Amniotic epithelial cell (primary cell): Measurements from ENCODE around the gene USP22.
A peak's percentile ranks its signal among the peaks of the same experiment; 100 is the strongest.
"Not testable (repeated sequence)": the region's sequence is repeated elsewhere in the genome, so short reads cannot be mapped to it uniquely, and the experiment has no call there.

Experiments
- DNase-seq: peaks from one replicate; pipeline ENCODE4 v3.0.0-alpha.2; 2010; ENCODE audit warnings: low read depth

Gene USP22

DNA sequence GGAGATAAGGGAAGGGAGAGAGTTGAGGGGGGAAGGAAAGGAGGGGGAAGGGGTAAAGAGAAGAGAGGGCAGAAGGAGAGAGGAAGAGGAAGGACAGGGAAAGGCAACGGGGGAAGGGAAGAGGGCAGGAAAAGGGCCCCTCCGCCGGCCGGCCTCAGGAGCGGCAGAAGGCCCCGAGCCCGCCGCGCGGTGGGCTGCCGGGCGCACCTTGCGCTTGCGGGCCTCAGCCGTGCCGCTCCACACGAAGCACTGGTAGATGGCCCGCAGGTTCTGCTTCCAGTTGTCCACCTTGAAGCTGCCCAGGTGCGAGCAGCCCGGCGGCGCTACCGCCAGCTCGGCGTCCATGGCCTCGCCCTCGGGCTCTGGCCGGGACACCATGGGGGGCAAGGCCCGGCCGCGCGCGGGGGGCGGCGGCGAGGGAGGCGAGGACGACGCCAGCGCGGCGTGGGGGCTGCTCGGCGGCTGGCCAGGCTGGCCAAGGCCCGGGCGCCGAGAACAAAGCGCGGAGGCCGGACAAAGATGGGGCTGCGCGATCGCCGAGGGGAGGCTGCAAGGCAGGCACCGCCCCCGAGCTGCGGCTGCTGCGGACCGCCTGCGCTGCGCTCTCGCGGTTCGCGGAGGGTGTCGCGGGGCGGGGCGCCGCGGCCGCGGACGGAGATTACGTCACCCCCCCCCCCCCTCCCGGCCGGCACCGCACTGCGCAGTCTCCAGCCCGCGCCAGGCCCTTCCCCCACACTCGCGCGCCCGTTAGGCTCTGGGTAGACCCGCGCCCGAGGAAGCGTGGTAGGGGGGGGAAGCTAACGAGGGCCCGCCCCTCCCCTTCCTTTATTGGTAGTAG is at the start of gene USP22:
TSS of gene USP22 (minus strand) at position 554 of the 838 bp plus-strand sequence. CDS start at position 378, 176 bp downstream.
- no peak for DNase-seq

DNA sequence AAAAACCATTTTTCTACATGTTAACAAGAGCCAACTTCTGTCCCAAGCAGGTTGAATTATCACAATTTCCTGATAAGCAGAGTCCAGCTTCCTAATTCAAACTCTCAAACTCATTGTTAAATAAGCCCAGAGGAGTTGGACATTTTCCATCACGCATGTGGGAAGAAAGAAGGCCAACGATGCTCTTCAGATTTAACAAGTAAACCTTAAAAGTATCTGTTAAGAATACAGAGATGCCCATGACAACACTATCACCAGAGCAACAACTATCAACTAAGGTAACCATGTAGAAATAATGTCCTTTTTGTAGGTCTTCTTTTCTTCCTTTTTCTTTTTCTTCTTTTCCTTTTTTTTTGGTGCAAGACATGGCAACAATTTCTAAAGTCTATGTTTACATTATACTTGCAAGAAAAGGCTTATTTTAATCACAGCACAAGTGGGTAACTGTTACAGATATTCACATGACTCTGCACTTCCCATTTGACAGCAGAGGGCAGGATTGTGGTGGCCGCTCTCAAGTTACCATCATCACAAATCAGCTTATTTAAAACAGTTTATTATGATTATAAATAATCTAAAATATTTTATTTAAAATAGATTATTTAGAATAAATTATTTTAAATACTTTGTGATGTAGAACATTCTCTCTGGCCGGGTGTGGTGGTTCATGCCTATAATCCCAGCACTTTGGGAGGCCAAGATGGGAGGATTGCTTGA is 48.2 kb upstream of the USP22 start:
- no peak for DNase-seq

DNA sequence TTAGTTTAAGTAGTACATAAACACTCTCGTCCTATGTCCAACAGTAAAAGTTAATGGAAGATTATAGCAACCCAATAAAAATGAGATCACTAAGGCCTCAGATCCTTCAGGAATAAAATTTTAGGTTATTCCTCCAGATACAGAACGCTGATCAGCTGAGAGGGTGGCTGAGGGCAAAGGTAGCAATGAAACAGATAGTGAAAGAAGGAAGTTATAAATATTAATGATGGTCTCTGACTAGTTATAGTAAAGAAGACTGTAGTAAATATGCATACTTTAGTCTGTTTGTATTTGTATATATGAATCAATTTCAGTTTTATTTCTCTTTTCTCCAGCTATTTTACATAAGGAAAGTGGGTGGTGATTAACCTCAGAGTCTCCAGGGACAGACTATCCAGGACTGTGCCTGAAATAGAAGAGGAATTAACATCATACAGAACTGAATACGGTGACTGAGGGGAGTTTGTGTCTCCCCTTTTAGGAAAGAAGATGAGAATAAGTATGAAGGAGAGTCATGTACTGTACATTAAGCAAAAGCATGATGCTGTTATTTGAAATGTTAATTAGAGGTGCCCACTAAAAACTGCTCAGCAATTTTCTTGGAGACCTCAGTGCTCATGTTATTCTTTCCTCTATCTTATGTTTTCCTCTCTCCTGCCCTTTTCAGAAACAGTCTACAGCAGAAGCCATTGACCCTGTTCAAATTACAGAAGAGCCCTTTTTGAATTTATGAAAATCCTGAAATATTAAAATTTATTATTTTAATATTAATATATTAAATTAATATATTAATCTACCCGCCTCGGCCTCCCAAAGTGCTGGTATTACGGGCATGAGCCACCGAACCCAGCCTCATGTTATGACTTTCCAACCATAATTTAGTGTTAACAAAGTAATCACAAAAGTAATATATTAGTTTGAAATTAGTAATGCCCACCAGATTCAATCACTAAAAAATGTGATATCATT is 47.4 kb upstream of the USP22 start:
- no peak for DNase-seq

DNA sequence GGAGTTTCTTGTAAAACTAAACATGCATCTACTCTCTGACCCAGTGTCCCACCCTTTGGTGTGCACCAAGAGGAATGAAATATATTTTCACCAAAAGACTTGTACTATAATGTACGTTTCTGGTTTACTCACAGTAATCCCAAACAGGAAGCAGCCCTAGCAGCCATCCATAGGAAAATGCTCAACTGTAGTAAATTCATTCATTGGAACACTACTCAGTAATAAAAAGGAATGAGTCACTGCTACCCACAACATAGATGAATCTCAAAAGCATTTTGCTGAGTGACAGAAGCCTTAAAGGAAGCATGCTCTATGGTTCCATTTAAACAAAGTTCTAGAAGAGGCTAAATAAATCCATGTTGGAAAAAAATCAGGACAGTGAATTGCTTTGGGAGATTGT is 46.3 kb upstream of the USP22 start:
- DNase-seq: no peak

DNA sequence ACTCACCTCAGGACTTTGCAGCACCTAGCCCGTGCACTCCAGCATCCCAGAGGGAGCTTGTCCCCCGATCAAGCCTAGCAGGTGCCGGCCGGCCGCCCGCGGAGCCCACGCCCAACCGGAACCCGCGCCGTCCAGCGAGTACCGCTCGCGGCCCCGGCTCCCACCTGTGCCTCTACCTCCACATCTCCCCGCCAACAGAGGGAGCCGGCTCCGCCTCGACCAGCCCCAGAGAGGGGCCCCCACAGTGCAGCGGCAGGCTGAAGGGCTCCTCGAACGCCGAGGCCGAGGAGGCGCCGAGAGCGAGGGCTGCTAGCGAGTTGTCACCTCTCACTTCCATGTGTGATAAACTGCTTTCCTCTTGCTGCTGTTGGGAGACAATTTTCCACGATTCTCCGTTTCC is 42.9 kb upstream of the USP22 start:
- DNase-seq: no peak

DNA sequence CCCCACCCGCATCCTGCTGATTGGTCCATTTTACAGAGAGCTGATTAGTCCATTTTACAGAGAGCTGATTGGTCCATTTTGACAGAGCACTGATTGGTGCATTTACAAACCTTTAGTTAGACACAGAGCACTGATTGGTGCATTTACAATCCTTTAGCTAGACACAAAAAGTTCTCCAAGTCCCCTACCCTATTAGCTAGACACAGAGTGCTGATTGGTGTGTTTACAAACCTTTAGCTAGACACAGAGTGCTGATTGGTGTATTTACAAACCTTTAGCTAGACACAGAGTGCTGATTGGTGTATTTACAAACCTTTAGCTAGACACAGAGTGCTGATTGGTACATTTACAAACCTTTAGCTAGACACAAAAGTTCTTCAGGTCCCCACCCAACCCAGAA is 42.5 kb upstream of the USP22 start:
- DNase-seq: not testable (repeated sequence)

DNA sequence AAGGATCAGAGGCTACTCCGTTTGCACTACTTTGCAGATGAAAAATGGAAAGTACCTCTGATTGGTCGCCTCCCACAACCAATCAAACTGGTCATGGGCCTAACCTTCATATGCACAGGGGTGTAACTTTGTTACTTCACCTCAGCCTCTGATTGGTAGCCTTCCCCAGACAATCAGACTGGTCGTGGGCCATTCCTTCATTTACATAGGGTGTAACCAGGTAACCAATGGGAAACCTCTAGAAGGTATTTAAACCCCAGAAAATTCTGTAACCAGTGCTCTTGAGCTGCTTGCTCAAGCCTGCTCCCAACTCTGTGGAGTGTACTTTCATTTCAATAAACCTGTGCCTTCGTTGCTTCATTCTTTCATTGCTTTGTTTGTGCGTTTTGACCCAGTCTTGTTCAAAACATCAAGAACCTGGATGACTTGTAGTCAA is 39.2 kb upstream of the USP22 start:
- no peak for DNase-seq

DNA sequence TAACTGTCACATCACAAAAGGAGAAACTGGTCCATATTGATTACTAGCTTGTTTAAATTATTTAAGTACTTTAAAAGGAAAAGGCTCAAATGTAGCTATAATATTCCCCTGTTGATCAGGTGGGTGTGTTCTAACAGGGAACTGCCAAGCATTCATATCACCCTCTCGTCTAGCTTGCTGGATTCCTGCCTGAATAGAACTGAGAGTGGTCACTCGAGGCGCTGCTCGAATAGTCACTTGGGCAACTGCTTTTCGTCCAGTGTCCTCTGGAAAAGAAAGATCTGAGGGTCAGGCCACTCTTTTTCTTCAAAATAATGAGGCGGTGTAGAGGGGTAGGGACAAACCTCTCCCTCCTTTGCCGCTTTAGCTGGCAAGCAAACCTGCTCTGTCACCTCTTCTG is 36.4 kb upstream of the USP22 start:
- DNase-seq: no peak

DNA sequence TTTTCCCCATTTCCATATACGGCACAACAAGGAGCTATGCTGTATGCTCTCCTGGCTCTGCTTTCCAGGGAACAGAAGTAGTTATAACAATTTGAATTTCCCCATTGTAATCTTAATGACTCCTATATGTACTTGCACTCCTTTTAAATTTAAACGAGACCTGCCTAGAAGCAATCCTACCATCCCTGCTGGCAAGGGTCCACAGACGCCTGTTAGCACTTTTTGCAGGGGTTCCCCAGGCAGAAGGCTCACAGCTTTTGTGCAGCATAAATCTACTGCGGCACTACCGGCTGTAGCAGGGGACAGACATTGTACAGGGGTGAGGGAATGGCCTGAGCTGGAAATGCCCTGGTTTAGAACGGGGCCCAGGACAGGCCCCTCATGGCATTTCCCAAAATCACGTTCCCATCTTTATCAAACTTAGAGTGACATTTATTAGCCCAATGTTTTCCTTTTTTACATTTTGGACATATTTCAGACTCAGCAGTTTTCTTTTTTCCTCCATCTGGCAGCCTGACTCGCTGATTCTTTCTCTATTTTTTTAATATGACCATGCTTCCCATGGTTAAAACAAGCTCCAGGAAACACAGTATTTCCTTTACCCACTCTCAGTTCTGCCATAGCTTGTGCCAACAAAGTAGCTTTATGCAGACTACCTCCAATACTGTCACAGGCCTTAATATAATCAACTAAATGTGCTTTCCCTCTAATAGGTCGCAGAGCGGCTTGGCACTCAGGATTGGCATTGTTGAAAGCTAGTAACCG is 35.4 kb upstream of the USP22 start:
- DNase-seq: no peak

DNA sequence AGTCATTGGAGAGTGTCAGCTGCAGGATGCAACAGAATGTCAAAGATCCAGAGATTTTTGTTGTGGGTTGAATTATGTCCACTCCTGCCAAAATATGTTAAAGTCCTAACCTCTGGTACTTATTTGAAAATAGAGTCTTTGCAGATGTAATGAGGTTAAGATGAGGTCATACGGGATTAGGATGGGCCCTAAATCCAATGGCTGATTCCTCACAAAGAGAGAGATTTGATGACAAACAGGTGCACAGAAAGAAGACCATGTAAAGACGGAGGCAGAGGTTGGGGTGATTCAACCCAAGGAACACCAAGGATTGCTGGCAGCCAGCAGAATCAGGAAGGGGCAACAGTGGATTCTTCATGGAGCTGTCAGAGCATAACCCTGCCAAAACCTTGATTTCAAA is 34.5 kb upstream of the USP22 start:
- no peak for DNase-seq

DNA sequence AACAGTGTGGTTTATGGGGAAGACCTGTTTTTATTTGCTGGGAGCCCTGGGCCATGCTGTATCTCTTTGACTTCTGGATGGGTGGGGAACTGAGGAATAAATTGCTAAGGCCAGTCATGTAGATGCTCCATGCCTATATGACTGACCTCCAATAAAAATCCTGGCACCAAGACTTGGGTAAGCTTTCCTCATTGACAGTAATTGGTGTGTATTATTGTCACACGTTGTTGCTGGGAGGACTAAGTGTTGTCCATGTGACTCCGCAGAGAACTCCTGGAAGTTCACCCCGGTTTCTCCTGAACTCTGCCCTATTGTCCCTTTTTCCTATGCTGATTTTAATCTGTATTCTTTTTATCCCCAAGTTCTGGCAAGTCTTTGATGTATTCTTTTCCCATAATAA is 33.4 kb upstream of the USP22 start:
- DNase-seq: no peak

DNA sequence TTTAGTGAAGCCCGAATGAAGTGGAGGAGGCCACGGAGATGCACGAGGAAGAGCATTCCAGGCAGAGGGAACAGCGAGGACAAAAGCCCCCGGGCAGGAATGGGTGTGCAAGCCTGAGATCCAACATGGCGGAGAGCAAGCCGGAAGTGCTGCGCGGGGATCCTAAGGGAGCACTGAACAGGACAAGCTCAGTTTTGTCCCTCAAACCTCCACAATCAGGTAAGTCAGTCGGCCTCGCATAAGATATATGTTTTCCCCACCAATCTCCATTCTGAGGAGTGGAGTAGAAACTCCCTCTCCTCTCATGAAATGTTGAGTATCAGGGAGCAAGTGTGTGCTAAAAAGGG is 32.9 kb upstream of the USP22 start:
- DNase-seq: no peak

DNA sequence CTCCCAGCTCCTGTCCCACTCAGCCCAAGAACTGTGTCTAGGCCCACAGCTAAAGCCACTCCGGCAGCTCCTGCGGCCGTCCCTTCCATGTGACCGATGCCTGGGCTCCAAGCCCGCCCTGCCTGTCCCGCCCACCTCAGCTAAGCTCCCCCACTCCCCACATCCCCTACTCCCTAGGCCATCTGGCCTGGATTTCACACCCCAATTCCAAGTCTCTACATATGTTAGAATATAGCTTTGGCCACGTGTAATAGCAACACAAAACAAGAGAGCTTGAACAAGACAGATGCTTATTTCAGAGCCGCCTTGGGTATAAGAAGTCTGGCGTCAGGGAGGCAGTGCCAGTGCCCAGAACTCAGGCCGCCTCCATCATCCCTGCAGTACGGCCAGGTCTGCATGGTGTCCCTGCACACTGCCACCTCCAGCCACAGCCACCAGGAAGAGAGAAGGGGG is 30.0 kb upstream of the USP22 start:
- no peak for DNase-seq

DNA sequence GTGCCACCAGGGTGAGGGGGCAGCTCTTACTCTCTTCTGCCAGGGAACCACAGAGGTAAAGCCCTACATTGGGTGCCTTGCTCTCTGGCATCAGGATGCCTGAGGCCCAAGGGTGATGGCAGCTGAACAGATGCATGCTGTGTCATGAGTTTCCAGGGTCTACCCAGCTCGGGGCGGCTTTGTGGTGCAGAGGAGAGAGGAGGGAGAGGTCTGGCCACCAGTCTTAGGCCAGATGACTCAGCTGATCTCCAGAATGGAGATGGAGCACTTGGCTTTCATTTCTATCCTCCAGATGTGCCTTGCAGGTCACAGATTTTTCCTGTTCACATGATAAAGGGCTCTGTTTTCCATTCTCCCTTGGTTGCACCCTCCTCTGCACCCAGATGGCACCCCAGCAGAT is 23.6 kb upstream of the USP22 start:
- peak; percentile 20 for DNase-seq

DNA sequence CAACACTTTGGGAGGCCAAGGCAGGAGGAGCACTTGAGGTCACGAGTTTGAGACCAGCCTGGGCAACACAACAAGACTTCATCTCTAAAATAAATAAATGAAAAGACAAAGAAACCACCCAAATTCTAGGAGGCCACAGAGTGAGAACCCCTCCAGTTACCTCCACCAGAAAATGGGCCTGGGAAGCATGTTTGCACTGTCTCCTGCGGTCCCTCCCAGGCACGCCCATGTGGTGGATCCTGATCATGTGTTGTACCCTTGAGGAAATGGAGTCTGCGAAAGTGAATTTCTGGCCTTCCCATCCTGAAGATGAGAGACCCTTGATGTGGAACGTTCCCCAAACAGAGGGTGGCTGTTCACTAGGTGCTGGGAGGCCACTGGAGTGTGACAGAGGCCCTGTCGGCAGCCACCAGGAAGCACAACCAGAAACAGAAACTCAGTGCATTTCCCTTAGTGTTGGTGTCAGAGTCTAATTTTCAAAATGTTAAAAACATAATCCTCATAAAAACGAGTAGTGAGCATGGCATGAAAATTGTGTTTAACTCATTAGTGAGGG is 19.2 kb upstream of the USP22 start:
- no peak for DNase-seq

DNA sequence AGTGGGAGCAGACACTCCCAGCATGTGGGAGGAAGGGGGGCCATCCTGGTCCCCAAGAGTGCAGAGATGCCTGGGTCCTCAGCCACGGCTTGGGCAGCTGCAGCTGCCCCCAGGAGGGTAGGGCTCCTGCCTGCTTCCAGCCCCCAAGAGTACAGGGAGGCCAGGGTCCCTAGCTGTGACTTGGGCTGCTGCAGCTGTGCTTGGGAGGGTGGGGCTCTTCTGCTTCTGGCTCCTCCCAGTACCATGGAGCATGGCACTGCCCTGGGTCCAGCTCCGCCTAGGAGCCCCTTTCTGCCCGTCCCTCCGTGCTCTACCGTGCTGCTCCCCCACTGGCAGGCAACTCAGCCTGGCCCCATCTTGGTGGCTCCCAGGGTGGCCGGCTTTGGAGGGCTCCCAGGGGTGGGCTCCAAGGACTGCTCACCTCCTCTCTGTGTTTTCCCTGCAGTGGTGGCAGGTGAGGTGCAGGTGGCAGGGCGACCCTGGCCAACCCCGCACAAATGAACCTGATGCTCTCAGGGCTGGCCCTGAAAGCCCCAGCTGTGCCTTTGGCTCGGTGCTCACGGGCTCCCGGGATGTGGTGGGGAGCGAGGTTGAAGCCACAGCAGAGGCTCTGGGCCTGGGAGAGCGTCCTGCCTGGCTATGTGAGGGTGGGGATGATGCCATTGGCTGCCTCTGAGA is 18.5 kb upstream of the USP22 start:
- DNase-seq: no peak

DNA sequence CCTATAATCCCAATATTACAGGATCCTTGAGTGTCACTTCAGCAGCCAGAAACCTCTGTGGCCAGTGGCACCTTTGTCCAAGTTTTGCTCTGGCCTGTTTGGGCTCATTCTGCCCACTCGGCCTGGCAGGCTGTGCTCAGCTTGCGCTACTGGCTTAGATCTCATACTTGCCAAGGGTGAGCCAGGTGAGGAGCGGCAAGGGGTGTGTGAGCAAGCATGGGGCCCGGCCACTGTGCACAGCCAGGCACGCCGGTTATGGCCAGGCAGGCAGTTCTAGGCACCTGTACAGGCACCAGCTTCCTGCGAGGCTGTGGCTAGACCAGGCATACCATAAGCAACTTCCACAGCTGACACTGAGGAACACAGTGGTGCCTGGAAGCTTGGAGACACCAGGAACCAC is 16.9 kb upstream of the USP22 start:
- no peak for DNase-seq

DNA sequence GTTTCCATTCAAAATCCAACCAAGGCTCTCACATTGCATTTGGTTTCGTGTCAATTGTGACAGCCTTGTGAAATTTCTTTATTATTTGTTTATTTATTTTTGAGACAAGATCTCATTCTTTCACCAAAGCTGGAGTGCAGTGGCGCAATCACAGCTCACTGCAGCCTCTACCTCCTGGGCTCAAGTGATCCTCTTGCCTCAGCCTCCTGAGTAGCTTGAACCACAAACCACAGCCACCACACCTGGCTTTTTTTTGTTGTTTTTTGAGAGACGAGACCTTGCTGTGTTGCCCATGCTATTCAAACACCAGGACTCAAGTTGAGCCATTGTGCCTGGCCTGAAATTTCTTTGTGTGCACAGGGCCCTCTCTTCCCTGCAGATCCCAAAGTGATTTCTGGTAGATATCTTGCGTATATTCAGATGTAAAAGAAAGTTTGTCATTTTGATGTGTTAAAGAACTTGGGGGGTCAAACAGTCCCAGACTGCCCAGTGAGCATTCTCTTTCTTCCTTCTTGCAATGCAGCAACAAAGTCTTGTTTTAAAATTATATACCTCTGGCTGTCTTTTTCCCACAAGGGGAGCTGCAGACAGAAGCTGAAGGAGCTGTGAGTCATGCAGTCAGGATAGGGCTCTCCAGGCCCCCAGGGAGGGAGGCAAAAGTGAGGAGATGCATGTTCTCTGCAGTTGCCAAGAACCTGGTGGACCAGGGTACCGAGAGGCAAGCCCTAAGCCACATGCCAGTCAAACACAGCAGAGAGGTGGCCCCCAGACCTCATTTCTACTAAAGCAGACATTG is 15.5 kb upstream of the USP22 start:
- peak; percentile 55 for DNase-seq

DNA sequence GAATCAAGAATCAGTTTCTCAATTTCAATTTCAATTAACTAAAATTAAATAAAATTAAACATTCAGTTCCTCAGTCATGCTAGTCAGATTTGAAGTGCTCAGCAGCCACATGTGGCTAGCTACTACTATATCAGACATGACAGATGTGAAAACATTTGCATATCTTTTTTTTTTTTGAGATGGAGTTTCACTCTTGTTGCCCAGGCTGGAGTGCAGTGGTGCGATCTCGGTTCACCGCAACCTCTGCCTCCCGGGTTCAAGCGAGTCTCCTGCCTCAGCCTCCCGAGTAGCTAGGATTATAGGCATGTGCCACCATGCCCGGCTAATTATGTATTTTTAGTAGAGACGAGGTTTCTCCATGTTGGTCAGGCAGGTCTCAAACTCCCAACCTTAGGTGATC is 10.2 kb upstream of the USP22 start:
- DNase-seq: not testable (repeated sequence)

DNA sequence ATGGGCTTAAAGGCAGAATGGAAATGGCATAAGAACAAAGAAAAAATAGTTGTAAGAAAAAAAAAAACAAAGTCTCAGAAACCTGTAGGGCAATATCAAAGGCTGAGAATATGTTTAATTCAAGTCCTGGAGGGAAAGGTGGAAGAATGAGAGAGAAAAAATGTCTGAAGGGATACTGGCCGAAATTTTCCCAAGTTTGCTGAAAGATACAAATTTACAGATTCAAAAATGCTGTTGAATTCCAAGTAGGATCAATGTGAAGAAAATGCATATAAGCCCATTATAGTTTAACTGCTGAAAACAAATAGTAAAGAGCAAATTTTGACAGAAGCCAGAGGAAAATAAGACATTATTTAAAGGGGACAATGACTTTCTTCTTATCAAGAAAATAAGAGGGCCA is 6.6 kb upstream of the USP22 start:
- DNase-seq: no peak
